Nephron (organoid): ENCODE data around the gene DCHS1.

Experiments used
- H3K27ac Mint-ChIP-seq, 3 experiments: 2 replicates each; pipeline ENCODE4 v1.8.0; 2020; ENCODE audit warnings: mixed read lengths in 3 of 3, mild to moderate bottlenecking in 2 of 3, moderate library complexity in 1 of 3
- H3K27me3 Mint-ChIP-seq: 2 replicates; pipeline ENCODE4 v1.8.0; 2021; ENCODE audit warnings: low read depth, mild to moderate bottlenecking, moderate library complexity, mixed read lengths
- H3K36me3 Mint-ChIP-seq: 2 replicates; pipeline ENCODE4 v1.8.0; 2020; ENCODE audit warnings: low read depth, mixed read lengths
- H3K4me1 Mint-ChIP-seq: 2 replicates; pipeline ENCODE4 v1.8.0; 2020; ENCODE audit warnings: mixed read lengths
- H3K4me3 Mint-ChIP-seq, 3 experiments: 2 replicates each; pipeline ENCODE4 v1.8.0; 2020; ENCODE audit warnings: mild to moderate bottlenecking in 3 of 3, mixed read lengths in 3 of 3, moderate library complexity in 2 of 3
- H3K9me3 Mint-ChIP-seq: 2 replicates; pipeline ENCODE4 v1.8.0; 2020; ENCODE audit warnings: mixed read lengths
- TF ChIP-seq, protein P1 (sequence below), 3 experiments: fragments of 200-600 bp; sonication (generic); IDR thresholded peaks; one replicate each; pipeline ENCODE4 v1.5.0; 2021; ENCODE audit warnings: antibody characterized with exemption in 3 of 3; ENCODE audit not compliant: unreplicated experiment in 3 of 3

Gene DCHS1

GRCh38 chr11:6621711-6622211 is 33.8 kb downstream of the DCHS1 start:
- Mint-ChIP-seq H3K36me3 (peaks cover 16% of the 10 kb centered on the region), H3K27ac (no peak overlapping the region), H3K9me3 (no peaks in the 10 kb centered on the region), H3K27me3 (no peaks in the 10 kb centered on the region), H3K4me3 (no peak overlapping the region), H3K4me1 (no peaks in the 10 kb centered on the region)
- TF ChIP-seq, protein P1, sequence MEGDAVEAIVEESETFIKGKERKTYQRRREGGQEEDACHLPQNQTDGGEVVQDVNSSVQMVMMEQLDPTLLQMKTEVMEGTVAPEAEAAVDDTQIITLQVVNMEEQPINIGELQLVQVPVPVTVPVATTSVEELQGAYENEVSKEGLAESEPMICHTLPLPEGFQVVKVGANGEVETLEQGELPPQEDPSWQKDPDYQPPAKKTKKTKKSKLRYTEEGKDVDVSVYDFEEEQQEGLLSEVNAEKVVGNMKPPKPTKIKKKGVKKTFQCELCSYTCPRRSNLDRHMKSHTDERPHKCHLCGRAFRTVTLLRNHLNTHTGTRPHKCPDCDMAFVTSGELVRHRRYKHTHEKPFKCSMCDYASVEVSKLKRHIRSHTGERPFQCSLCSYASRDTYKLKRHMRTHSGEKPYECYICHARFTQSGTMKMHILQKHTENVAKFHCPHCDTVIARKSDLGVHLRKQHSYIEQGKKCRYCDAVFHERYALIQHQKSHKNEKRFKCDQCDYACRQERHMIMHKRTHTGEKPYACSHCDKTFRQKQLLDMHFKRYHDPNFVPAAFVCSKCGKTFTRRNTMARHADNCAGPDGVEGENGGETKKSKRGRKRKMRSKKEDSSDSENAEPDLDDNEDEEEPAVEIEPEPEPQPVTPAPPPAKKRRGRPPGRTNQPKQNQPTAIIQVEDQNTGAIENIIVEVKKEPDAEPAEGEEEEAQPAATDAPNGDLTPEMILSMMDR (IDR thresholded peaks at IDR 0.05; ENCODE audit: unreplicated experiment in 3 of 3), result no peak

DNA sequence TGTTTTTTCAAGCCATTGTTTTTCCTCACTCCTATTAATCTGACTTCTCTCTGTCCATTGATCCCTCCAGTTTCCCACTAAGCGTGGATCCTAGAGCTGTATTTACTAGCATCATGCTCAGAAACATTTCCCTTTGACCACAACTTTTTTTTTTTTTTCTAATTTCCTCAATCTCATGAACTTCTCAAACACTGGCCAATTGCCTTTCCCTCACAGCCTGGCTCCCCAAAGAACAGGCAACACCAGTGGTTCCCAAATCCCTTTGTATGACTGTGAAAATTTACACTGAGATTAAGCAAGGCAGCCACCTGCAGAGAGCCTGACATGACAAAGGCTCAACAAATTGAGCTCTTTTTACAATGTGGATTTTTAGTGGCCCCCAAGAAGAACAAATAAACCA is 35.0 kb downstream of the DCHS1 start:
- TF ChIP-seq, protein P1 (IDR thresholded peaks at IDR 0.05; ENCODE audit: unreplicated experiment in 3 of 3), result no peak
- no peaks in the 10 kb centered on the region for H3K27me3 Mint-ChIP-seq
- no peak overlapping the region for H3K27ac Mint-ChIP-seq
- H3K9me3 Mint-ChIP-seq, result no peaks in the 10 kb centered on the region
- no peak overlapping the region for H3K4me3 Mint-ChIP-seq
- H3K4me1 Mint-ChIP-seq, result no peaks in the 10 kb centered on the region
- peaks cover 15% of the 10 kb centered on the region for H3K36me3 Mint-ChIP-seq

GRCh38 chr11:6619004-6619745 is 36.4 kb downstream of the DCHS1 start, which contains the start of gene TPP1:
Gene TPP1 (minus strand): TSS chr11:6619422. CDS start chr11:6619400, 22 bp downstream.
- TF ChIP-seq, protein P1 (IDR thresholded peaks at IDR 0.05; ENCODE audit: unreplicated experiment in 3 of 3), result no peak
- Mint-ChIP-seq H3K4me1 (no peaks in the 10 kb centered on the region), H3K36me3 (peaks cover 12% of the 10 kb centered on the region), H3K27me3 (no peaks in the 10 kb centered on the region), H3K9me3 (no peaks in the 10 kb centered on the region), H3K27ac (no peak within 1 kb of the TSS), H3K4me3 (no peak within 1 kb of the TSS)

GRCh38 chr11:6618117-6619003 is 37.2 kb downstream of the DCHS1 start:
- TF ChIP-seq, protein P1 (IDR thresholded peaks at IDR 0.05; ENCODE audit: unreplicated experiment in 3 of 3), result no peak
- Mint-ChIP-seq H3K4me3 (no peak overlapping the region), H3K9me3 (no peaks in the 10 kb centered on the region), H3K36me3 (peaks cover 10% of the 10 kb centered on the region), H3K4me1 (no peaks in the 10 kb centered on the region), H3K27ac (no peak overlapping the region), H3K27me3 (no peaks in the 10 kb centered on the region)

GRCh38 chr11:6617315-6617781 is 38.3 kb downstream of the DCHS1 start:
- Mint-ChIP-seq H3K27me3 (no peaks in the 10 kb centered on the region), H3K36me3 (peaks cover 10% of the 10 kb centered on the region), H3K4me3 (no peak overlapping the region), H3K4me1 (no peaks in the 10 kb centered on the region), H3K27ac (peak overlapping the region in 1 of 3 experiments; percentile 18), H3K9me3 (no peaks in the 10 kb centered on the region)
- TF ChIP-seq, protein P1 (IDR thresholded peaks at IDR 0.05; ENCODE audit: unreplicated experiment in 3 of 3), result no peak
